Osteocyte (in vitro differentiated cells): Measurements from ENCODE around the gene MAML2. TPM values are rescaled to one million over a fixed set of nuclear protein-coding genes. Genes with fewer than 3 reads are reported as not detected.

Experiments used
- DNase-seq: peaks from one replicate; pipeline ENCODE4 v3.0.0; 2021; ENCODE audit warnings: mixed read lengths; ENCODE audit not compliant: unreplicated experiment; ENCODE audit errors: extremely low spot score
- H3K27ac Mint-ChIP-seq: one replicate; pipeline ENCODE4 v1.8.0; 2021; ENCODE audit warnings: mild to moderate bottlenecking, mixed read lengths; ENCODE audit not compliant: unreplicated experiment
- H3K27me3 Mint-ChIP-seq: one replicate; pipeline ENCODE4 v1.8.0; 2021; ENCODE audit warnings: mixed read lengths; ENCODE audit not compliant: unreplicated experiment
- H3K36me3 Mint-ChIP-seq: one replicate; pipeline ENCODE4 v1.8.0; 2021; ENCODE audit warnings: mixed read lengths; ENCODE audit not compliant: unreplicated experiment
- H3K4me1 Mint-ChIP-seq: one replicate; pipeline ENCODE4 v1.8.0; 2021; ENCODE audit warnings: mixed read lengths; ENCODE audit not compliant: unreplicated experiment
- H3K4me3 Mint-ChIP-seq: one replicate; pipeline ENCODE4 v1.8.0; 2021; ENCODE audit warnings: mild to moderate bottlenecking, moderate library complexity, mixed read lengths; ENCODE audit not compliant: unreplicated experiment
- H3K9me3 Mint-ChIP-seq: one replicate; pipeline ENCODE4 v1.8.0; 2021; ENCODE audit warnings: mixed read lengths; ENCODE audit not compliant: unreplicated experiment
- total RNA-seq: library from RNA; stranded (reverse); gene quantifications from 2 replicates; pipeline ENCODE4 v1.2.1, GENCODE V29; 2021
- TF ChIP-seq, protein P1 (sequence below): fragments of 200-600 bp; sonication (generic); IDR thresholded peaks from 2 replicates; pipeline ENCODE4 v1.5.0; 2021; ENCODE audit warnings: antibody characterized with exemption, mild to moderate bottlenecking, moderate library complexity

MAML2 gene
- total RNA-seq, 1 donor from 2014 or later = 29.3 TPM

DNA sequence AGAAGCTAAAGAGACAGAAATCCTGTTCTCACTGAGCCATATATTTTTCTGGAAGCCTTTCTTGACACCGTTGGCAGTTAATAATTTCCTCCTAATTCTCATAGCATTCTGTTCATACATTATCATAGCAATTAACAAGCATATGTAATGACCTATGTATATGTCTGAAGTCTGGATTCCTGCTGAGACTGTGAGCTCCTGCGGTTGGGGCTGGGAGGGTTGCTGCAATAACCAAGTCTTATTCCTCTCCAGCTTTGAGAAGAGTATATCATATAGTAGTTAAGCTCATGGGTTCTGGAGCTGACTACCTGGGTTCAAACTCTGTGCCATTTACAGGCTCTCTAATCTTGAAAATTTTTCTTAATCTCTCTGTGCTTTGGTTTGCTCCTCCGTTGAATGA lies 175.2 kb downstream of the MAML2 start:
- H3K27me3 Mint-ChIP-seq = no peaks in the 10 kb centered on the region
- H3K36me3 Mint-ChIP-seq = peaks cover 4% of the 10 kb centered on the region
- no peaks in the 10 kb centered on the region for H3K9me3 Mint-ChIP-seq
- DNase-seq = no peak
- TF ChIP-seq, protein P1, sequence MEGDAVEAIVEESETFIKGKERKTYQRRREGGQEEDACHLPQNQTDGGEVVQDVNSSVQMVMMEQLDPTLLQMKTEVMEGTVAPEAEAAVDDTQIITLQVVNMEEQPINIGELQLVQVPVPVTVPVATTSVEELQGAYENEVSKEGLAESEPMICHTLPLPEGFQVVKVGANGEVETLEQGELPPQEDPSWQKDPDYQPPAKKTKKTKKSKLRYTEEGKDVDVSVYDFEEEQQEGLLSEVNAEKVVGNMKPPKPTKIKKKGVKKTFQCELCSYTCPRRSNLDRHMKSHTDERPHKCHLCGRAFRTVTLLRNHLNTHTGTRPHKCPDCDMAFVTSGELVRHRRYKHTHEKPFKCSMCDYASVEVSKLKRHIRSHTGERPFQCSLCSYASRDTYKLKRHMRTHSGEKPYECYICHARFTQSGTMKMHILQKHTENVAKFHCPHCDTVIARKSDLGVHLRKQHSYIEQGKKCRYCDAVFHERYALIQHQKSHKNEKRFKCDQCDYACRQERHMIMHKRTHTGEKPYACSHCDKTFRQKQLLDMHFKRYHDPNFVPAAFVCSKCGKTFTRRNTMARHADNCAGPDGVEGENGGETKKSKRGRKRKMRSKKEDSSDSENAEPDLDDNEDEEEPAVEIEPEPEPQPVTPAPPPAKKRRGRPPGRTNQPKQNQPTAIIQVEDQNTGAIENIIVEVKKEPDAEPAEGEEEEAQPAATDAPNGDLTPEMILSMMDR = no peak
- no peak overlapping the region for H3K4me3 Mint-ChIP-seq
- peak overlapping the region; percentile 88 for H3K27ac Mint-ChIP-seq
- peaks cover 78% of the 10 kb centered on the region for H3K4me1 Mint-ChIP-seq

DNA sequence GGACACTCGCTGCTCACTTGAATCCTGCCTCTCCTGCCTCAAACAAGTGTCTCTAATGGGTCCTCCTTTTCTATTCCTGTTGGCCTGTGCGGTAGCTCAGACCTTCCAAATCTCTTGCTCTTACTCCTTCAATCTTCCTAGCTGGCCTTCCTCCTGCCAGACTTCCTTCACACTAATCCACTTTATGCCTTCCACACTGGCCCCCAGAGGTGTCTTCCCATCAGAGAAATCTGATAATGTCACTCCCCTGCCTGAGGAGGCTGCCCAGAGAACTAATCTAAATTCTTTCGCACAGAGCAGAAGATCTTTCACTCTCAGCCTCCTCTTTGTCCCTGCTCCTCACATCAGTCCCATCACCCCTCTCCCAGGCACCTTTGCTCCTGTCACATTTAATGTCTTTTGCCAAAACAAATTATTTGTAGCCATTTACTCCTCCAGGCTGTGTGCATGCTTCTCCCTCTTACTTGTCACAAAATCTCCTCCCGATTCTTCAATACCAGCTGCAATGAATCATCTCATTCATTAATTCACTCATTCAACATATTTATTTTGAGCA lies 175.7 kb downstream of the MAML2 start:
- H3K9me3 Mint-ChIP-seq = no peaks in the 10 kb centered on the region
- DNase-seq = no peak
- no peak overlapping the region for H3K4me3 Mint-ChIP-seq
- H3K36me3 Mint-ChIP-seq = peaks cover 4% of the 10 kb centered on the region
- H3K4me1 Mint-ChIP-seq = peaks cover 75% of the 10 kb centered on the region
- peak overlapping the region; percentile 72 for H3K27ac Mint-ChIP-seq
- TF ChIP-seq, protein P1 = no peak
- H3K27me3 Mint-ChIP-seq = no peaks in the 10 kb centered on the region

DNA sequence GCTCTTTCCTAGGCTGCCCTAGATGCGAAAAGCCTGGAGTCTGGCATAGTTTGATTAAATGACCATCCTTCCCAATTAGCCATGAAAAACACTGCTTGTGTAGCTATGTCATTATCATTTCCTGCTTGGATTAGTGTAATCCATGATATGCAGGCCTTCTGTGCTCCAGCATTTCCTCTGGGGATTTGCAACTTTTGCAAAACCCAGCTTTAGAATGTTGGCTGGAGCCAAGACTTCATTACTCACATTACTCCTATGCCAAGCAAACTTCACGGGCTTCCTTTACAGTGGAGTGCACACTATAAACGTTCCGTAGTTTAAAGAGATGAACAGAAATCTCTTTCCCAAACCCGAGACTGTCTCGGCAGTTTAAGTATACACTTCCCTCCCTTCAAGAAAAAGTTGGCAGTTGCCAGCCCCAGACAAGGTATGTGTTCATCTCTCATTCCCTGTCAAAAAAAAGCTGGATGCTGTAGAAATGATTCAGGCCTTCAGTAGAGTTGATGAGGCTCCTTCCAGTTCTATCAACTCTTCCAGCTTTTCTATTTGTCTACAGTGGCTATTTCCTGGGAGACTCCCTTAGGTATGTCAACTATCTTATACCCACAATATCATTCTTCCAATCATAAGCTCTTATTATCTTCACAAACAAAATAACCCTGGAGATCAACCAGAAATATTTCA lies 180.0 kb downstream of the MAML2 start:
- Mint-ChIP-seq H3K36me3 (no peaks in the 10 kb centered on the region), H3K9me3 (no peaks in the 10 kb centered on the region), H3K4me1 (peaks cover 86% of the 10 kb centered on the region), H3K4me3 (no peak overlapping the region), H3K27me3 (no peaks in the 10 kb centered on the region), H3K27ac (peak overlapping the region; percentile 93)
- TF ChIP-seq, protein P1 = no peak
- no peak for DNase-seq

DNA sequence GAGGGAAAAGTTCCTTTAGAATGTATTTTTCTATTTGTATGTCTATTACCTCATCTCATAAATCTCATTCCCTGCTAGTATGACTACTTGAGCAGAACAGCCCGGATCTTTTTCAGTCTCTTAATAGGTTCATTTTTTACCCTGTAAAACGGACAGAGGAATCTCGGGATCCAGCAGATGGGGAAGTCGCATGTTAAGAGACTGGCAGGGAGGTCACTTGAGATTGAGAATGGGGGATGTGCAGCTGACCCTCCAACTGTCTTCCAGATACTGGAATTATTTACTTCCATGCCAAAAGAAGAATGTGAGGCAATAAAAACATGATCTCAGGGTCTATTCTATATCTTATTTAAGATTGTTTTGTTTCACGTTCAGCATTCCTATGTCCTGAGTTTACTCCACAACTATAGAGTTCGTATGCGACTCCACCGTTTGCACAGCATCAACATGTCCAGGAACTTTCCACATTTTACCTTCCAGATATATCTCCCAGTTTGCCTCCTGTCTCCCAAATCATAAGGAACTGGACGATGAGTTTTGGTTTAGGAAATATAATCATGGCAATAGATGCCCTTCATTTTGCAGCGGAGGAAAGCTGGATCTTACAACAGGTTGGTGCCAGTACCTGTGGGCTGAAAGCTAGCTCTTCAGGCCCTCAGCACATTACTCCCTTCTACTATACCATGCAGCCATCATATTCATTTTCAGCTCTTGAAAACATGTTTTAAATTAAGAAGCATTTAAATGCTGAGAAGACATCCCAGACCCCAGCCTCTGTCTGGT lies 181.5 kb downstream of the MAML2 start:
- no peak for DNase-seq

More for the DNA sequence above, 181.5 kb downstream of the MAML2 start:
- H3K27ac Mint-ChIP-seq = peak overlapping the region; percentile 93
- H3K4me1 Mint-ChIP-seq = peaks cover 86% of the 10 kb centered on the region
- H3K27me3 Mint-ChIP-seq = no peaks in the 10 kb centered on the region
- H3K4me3 Mint-ChIP-seq = peak overlapping the region; percentile 36
- TF ChIP-seq, protein P1 = peak; percentile 12
- H3K9me3 Mint-ChIP-seq = no peaks in the 10 kb centered on the region
- no peaks in the 10 kb centered on the region for H3K36me3 Mint-ChIP-seq
